Astrocyte (in vitro differentiated cells and primary cell): Measurements from ENCODE around the gene HTR1D. TPM values are rescaled to one million over a fixed set of nuclear protein-coding genes. Genes with fewer than 3 reads are reported as not detected.

Experiments used
- DNase-seq: peaks from one replicate; pipeline ENCODE4 v3.0.0-alpha.2; 2010; ENCODE audit warnings: low read depth
- FAIRE-seq: peaks from 2 replicates; lab custom pipeline; 2011; peaks lifted over from hg19 to GRCh38; lab: Jason Lieb, UNC
- H2AFZ ChIP-seq: 2 replicates; pipeline ENCODE4 v1.6.0; 2012; ENCODE audit warnings: low read depth, low read length, inconsistent platforms
- H3K27ac ChIP-seq: 2 replicates; pipeline ENCODE4 v1.5.1; 2011; ENCODE audit warnings: low read depth, low read length, inconsistent platforms
- H3K27me3 ChIP-seq: 2 replicates; pipeline ENCODE4 v1.6.0; 2011; ENCODE audit warnings: low read length, inconsistent platforms; ENCODE audit not compliant: insufficient read depth
- H3K36me3 ChIP-seq: 2 replicates; pipeline ENCODE4 v1.5.1; 2011; ENCODE audit warnings: low read length, inconsistent platforms; ENCODE audit not compliant: insufficient read depth
- H3K4me1 ChIP-seq: 2 replicates; pipeline ENCODE4 v1.5.1; 2011; ENCODE audit warnings: low read length, inconsistent platforms; ENCODE audit not compliant: insufficient read depth
- H3K4me2 ChIP-seq: 2 replicates; pipeline ENCODE4 v1.6.0; 2012; ENCODE audit warnings: low read length, inconsistent platforms
- H3K4me3 ChIP-seq: 2 replicates; pipeline ENCODE4 v1.5.1; 2011; ENCODE audit warnings: low read depth, mild to moderate bottlenecking, low read length, inconsistent platforms; ENCODE audit not compliant: insufficient read depth
- H3K79me2 ChIP-seq: 2 replicates; pipeline ENCODE4 v1.6.0; 2012; ENCODE audit warnings: mild to moderate bottlenecking, low read length, inconsistent platforms; ENCODE audit not compliant: insufficient read depth
- H3K9ac ChIP-seq: 2 replicates; pipeline ENCODE4 v1.6.0; 2012; ENCODE audit warnings: mild to moderate bottlenecking, low read length, inconsistent platforms
- H3K9me3 ChIP-seq: 2 replicates; pipeline ENCODE4 v1.5.1; 2012; ENCODE audit warnings: low read depth, mild to moderate bottlenecking, low read length, inconsistent platforms; ENCODE audit not compliant: insufficient read depth
- H4K20me1 ChIP-seq: 2 replicates; pipeline ENCODE4 v1.6.0; 2012; ENCODE audit warnings: low read length, inconsistent platforms; ENCODE audit not compliant: insufficient read depth
- H3K27ac Mint-ChIP-seq: one replicate; pipeline ENCODE4 v1.8.0; 2021; ENCODE audit warnings: mild to moderate bottlenecking, mixed read lengths; ENCODE audit not compliant: unreplicated experiment
- H3K27me3 Mint-ChIP-seq: one replicate; pipeline ENCODE4 v1.8.0; 2021; ENCODE audit warnings: low read depth, mixed read lengths; ENCODE audit not compliant: unreplicated experiment
- H3K36me3 Mint-ChIP-seq: one replicate; pipeline ENCODE4 v1.8.0; 2021; ENCODE audit warnings: low read depth, mixed read lengths; ENCODE audit not compliant: unreplicated experiment
- H3K4me1 Mint-ChIP-seq: one replicate; pipeline ENCODE4 v1.8.0; 2021; ENCODE audit warnings: low read depth, mixed read lengths; ENCODE audit not compliant: unreplicated experiment
- H3K4me3 Mint-ChIP-seq: one replicate; pipeline ENCODE4 v1.8.0; 2021; ENCODE audit warnings: mild to moderate bottlenecking, moderate library complexity, mixed read lengths; ENCODE audit not compliant: unreplicated experiment
- H3K9me3 Mint-ChIP-seq: one replicate; pipeline ENCODE4 v1.8.0; 2021; ENCODE audit warnings: mild to moderate bottlenecking, mixed read lengths; ENCODE audit not compliant: unreplicated experiment
- CTCF ChIP-seq: IDR thresholded peaks from 2 replicates; pipeline ENCODE4 v1.5.1; 2011; ENCODE audit warnings: low read depth, mild to moderate bottlenecking, inconsistent platforms, low read length, moderate library complexity; ENCODE audit not compliant: insufficient read depth
- EZH2 ChIP-seq: IDR thresholded peaks from 2 replicates; pipeline ENCODE4 v1.6.1; 2012; ENCODE audit warnings: mild to moderate bottlenecking, low read length, inconsistent platforms; ENCODE audit not compliant: insufficient read depth
- total RNA-seq: library from RNA; stranded (reverse); gene quantifications from 2 replicates; pipeline ENCODE4 v1.2.1, GENCODE V29; 2021

The HTR1D gene
- total RNA-seq, 1 donor from 2014 or later = 3.3 TPM

- Histone ChIP-seq H3K27ac (no peak overlapping the region), H4K20me1 (no peaks in the 10 kb centered on the region), H3K4me1 (no peaks in the 10 kb centered on the region), H3K36me3 (no peaks in the 10 kb centered on the region), H3K27me3 (peaks cover 2% of the 10 kb centered on the region), H3K9me3 (no peaks in the 10 kb centered on the region), H3K9ac (no peak overlapping the region), H2AFZ (no peak overlapping the region), H3K4me3 (no peak overlapping the region), H3K4me2 (no peak overlapping the region), H3K79me2 (no peaks in the 10 kb centered on the region)
- H3K27me3 Mint-ChIP-seq = peaks cover 17% of the 10 kb centered on the region
- H3K4me3 Mint-ChIP-seq = no peak overlapping the region
- peaks cover 5% of the 10 kb centered on the region for H3K9me3 Mint-ChIP-seq
- FAIRE-seq = no peak
- no peak overlapping the region for H3K27ac Mint-ChIP-seq
- TF ChIP-seq EZH2 (no peak), CTCF (no peak)
- no peaks in the 10 kb centered on the region for H3K36me3 Mint-ChIP-seq
- H3K4me1 Mint-ChIP-seq = no peaks in the 10 kb centered on the region
- no peak for DNase-seq
Measured at GRCh38 chr1:23254584-23254983, 37.3 kb upstream of the HTR1D start.

GRCh38 chr1:23251812-23252211 is 34.5 kb upstream of the HTR1D start:
- Mint-ChIP-seq H3K9me3 (peaks cover 2% of the 10 kb centered on the region), H3K27ac (no peak overlapping the region), H3K27me3 (peaks cover 18% of the 10 kb centered on the region), H3K4me1 (no peaks in the 10 kb centered on the region), H3K4me3 (no peak overlapping the region), H3K36me3 (no peaks in the 10 kb centered on the region)
- Histone ChIP-seq H3K4me3 (no peak overlapping the region), H3K4me1 (no peaks in the 10 kb centered on the region), H3K27me3 (peaks cover 2% of the 10 kb centered on the region), H4K20me1 (no peaks in the 10 kb centered on the region), H3K36me3 (no peaks in the 10 kb centered on the region), H3K79me2 (no peaks in the 10 kb centered on the region), H3K9ac (no peak overlapping the region), H3K9me3 (no peaks in the 10 kb centered on the region), H2AFZ (no peak overlapping the region), H3K4me2 (no peak overlapping the region), H3K27ac (no peak overlapping the region)
- TF ChIP-seq EZH2 = no peak
- no peak for TF ChIP-seq CTCF
- no peak for FAIRE-seq
- DNase-seq = no peak

- no peak for DNase-seq
- no peak for FAIRE-seq
- Histone ChIP-seq H3K36me3 (no peaks in the 10 kb centered on the region), H3K27me3 (peaks cover 2% of the 10 kb centered on the region), H2AFZ (no peak overlapping the region), H3K27ac (no peak overlapping the region), H4K20me1 (no peaks in the 10 kb centered on the region), H3K4me2 (no peak overlapping the region), H3K4me1 (no peaks in the 10 kb centered on the region), H3K9me3 (no peaks in the 10 kb centered on the region), H3K4me3 (no peak overlapping the region), H3K79me2 (no peaks in the 10 kb centered on the region), H3K9ac (no peak overlapping the region)
- Mint-ChIP-seq H3K36me3 (no peaks in the 10 kb centered on the region), H3K4me3 (no peak overlapping the region), H3K9me3 (no peaks in the 10 kb centered on the region), H3K27ac (no peak overlapping the region), H3K4me1 (no peaks in the 10 kb centered on the region), H3K27me3 (peaks cover 18% of the 10 kb centered on the region)
- TF ChIP-seq CTCF (no peak), EZH2 (no peak)
Measured at GRCh38 chr1:23249787-23250454, 32.6 kb upstream of the HTR1D start.
